A673 (cell line): Measurements from ENCODE around the gene MEAF6.

Experiments used
- EZH2 ChIP-seq: fragments of 200-600 bp; sonication (generic); IDR thresholded peaks from 2 replicates; pipeline ENCODE4 v1.6.1; 2017; ENCODE audit warnings: borderline replicate concordance, low read depth, mild to moderate bottlenecking, mixed read lengths, antibody characterized with exemption, low read length; ENCODE audit not compliant: poor library complexity, severe bottlenecking
- TF ChIP-seq, protein P1 (sequence below): fragments of 300-800, 200-600 bp; sonication (generic); conservative IDR thresholded peaks from 2 replicates; pipeline ENCODE4 v1.5.1; 2017; ENCODE audit warnings: low read depth, mild to moderate bottlenecking, antibody characterized with exemption, low read length, moderate library complexity, mixed read lengths

DNA sequence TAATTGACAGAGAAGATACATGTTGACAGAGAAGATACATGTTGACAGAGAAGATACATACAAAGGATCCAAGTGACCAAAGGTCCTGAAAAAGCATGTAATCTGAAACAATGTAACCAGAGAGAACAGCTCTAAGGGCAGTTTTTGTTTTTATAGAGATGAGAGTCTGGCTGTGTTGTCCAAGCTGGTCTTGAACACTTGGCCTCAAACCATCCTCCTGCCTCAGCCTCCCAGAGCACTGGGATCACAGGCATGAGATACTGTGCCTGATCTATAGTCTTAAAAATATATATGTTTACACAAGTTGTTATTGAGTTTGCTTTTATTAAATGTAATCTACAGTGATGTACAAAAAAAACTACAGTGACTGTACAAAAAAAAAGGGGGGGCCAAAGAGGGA lies 12.5 kb downstream of the MEAF6 start:
- TF ChIP-seq, protein P1, sequence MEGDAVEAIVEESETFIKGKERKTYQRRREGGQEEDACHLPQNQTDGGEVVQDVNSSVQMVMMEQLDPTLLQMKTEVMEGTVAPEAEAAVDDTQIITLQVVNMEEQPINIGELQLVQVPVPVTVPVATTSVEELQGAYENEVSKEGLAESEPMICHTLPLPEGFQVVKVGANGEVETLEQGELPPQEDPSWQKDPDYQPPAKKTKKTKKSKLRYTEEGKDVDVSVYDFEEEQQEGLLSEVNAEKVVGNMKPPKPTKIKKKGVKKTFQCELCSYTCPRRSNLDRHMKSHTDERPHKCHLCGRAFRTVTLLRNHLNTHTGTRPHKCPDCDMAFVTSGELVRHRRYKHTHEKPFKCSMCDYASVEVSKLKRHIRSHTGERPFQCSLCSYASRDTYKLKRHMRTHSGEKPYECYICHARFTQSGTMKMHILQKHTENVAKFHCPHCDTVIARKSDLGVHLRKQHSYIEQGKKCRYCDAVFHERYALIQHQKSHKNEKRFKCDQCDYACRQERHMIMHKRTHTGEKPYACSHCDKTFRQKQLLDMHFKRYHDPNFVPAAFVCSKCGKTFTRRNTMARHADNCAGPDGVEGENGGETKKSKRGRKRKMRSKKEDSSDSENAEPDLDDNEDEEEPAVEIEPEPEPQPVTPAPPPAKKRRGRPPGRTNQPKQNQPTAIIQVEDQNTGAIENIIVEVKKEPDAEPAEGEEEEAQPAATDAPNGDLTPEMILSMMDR: no peak
- TF ChIP-seq EZH2: no peak
